NCI-H82 (cell line): Measurements from ENCODE around the gene ZNF672.

Source experiments
- DNase-seq: peaks from one replicate; lab custom pipeline; 2025; lab: John Stamatoyannopoulos, UW

ZNF672 gene

DNA sequence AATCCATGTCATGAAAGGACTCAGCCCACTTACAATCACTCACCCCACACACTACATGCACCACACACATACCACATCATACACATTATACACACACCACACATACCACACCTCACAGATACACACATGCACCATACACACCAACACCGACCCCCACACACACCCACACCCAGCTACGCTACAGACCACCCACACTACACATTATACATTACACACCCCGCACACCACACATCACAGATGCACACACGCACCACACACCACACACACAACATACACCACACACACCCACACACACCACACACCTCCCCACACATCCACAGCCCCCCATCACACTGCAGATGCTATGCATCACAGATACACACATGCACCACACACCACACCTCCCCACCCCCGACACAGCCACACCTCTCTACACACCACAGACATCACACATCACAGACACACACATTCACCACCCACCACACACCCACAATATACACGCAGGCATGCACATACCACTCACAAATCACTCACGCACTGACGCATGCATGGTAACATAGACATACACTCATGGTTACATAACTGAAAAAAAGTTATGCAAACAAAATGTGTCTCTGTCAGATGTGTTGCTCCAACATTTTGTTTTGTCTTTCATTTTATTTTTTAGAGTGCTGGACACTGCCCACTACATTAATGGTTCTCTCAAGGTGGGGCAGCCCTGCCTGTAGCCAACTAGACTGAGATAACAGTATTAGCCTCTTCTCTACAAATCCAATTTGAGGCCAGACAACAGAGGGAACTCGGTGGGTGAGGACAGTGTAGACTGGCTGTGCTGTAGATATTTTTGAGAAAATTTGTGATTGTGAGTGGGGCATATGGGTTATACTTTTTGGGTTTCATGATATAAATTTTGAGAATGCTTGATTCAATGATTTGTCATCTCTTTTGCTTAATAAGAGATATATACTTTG lies 52.8 kb downstream of the ZNF672 start:
- peak; percentile 76 for DNase-seq

- no peak for DNase-seq
These were observed 53.7 kb downstream of the ZNF672 start for GRCh38 chr1:248891758-248892157.

DNA sequence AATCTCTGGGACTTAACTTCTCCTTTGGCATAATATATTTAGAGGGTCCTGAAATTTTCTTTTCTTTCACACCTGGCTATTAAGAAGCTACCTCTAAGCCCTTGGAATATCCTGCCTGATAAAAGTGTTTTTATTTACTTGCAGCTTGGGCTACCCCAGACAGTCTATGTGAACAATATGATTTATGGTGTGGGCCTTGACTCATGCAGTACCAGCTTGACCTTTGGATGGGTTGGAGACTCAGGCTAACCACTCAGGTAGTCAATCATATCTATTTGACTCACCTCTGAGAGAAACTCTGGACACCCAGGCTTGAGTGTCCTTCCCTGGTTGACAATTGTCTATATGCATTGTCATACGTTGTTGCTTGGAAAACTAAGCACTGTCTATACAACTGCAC lies 54.6 kb downstream of the ZNF672 start:
- DNase-seq: no peak

DNA sequence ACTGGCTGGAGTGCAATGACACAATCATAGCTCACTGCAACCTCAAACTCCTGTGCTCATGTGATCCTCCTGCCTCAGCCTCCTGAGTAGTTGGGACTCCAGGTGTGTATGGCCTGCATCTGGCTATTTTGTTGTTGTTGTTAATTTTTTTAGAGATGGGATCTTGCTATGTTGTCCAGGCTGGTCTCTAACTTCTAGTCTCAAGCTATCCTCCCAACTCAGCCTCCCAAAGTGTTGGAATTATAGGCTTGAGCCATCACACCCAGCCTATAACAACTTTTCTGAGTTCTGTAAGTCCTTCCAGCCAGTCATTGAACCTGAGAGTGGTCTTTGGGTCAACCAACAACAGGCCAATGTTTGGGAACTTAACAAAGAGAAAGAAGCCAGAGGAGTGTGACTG lies 56.8 kb downstream of the ZNF672 start:
- DNase-seq: no peak

GRCh38 chr1:248897412-248898337 lies 59.7 kb downstream of the ZNF672 start:
- DNase-seq: no peak
